KOPT-K1 (cell line): Measurements from ENCODE around the gene PPCS.

Experiments used
- H3K27ac ChIP-seq: fragments of 200-600 bp; sonication (generic); 2 replicates; pipeline ENCODE4 v1.5.1; 2016; ENCODE audit warnings: antibody characterized with exemption, mild to moderate bottlenecking, low read depth, low read length; ENCODE audit not compliant: poor library complexity, severe bottlenecking
- H3K36me3 ChIP-seq: fragments of 200-600 bp; sonication (generic); 2 replicates; pipeline ENCODE4 v1.5.1; 2017; ENCODE audit warnings: antibody characterized with exemption, mild to moderate bottlenecking, low read length, moderate library complexity; ENCODE audit not compliant: insufficient read depth
- H3K9me3 ChIP-seq: fragments of 200-600 bp; sonication (generic); 2 replicates; pipeline ENCODE4 v1.5.1; 2017; ENCODE audit warnings: antibody characterized with exemption, low read length, mild to moderate bottlenecking; ENCODE audit not compliant: insufficient read depth, poor library complexity, severe bottlenecking

PPCS gene

GRCh38 chr1:42432714-42433113 is 23.6 kb upstream of the PPCS start:
- no peaks in the 10 kb centered on the region for H3K9me3 ChIP-seq
- no peaks in the 10 kb centered on the region for H3K36me3 ChIP-seq
- no peak overlapping the region for H3K27ac ChIP-seq

GRCh38 chr1:42433369-42433768 is 23.0 kb upstream of the PPCS start:
- Histone ChIP-seq H3K9me3 (no peaks in the 10 kb centered on the region), H3K27ac (no peak overlapping the region), H3K36me3 (no peaks in the 10 kb centered on the region)

- H3K27ac ChIP-seq, result no peak overlapping the region
- no peaks in the 10 kb centered on the region for H3K9me3 ChIP-seq
- no peaks in the 10 kb centered on the region for H3K36me3 ChIP-seq
Observed at GRCh38 chr1:42434340-42434739, 22.0 kb upstream of the PPCS start.

- H3K27ac ChIP-seq, result no peak overlapping the region
- H3K36me3 ChIP-seq, result no peaks in the 10 kb centered on the region
- no peaks in the 10 kb centered on the region for H3K9me3 ChIP-seq
Observed at GRCh38 chr1:42439940-42440339, 16.4 kb upstream of the PPCS start.

GRCh38 chr1:42442662-42443061 is 13.7 kb upstream of the PPCS start:
- Histone ChIP-seq H3K9me3 (no peaks in the 10 kb centered on the region), H3K36me3 (no peaks in the 10 kb centered on the region), H3K27ac (no peak overlapping the region)

- no peak overlapping the region for H3K27ac ChIP-seq
- H3K36me3 ChIP-seq, result no peaks in the 10 kb centered on the region
- H3K9me3 ChIP-seq, result no peaks in the 10 kb centered on the region
Observed at GRCh38 chr1:42449256-42449655, 7.1 kb upstream of the PPCS start.

- Histone ChIP-seq H3K27ac (no peak overlapping the region), H3K36me3 (no peaks in the 10 kb centered on the region), H3K9me3 (no peaks in the 10 kb centered on the region)
Observed at GRCh38 chr1:42450061-42450460, 6.3 kb upstream of the PPCS start.

GRCh38 chr1:42453386-42453785 is 3.0 kb upstream of the PPCS start:
- H3K36me3 ChIP-seq, result peaks cover 8% of the 10 kb centered on the region
- no peak overlapping the region for H3K27ac ChIP-seq
- H3K9me3 ChIP-seq, result no peaks in the 10 kb centered on the region

- no peak overlapping the region for H3K27ac ChIP-seq
- H3K9me3 ChIP-seq, result no peaks in the 10 kb centered on the region
- H3K36me3 ChIP-seq, result peaks cover 18% of the 10 kb centered on the region
Observed at GRCh38 chr1:42454403-42454802, 1.9 kb upstream of the PPCS start.

- Histone ChIP-seq H3K36me3 (peaks cover 32% of the 10 kb centered on the region), H3K9me3 (no peaks in the 10 kb centered on the region), H3K27ac (peak overlapping the region; percentile 92)
Observed at GRCh38 chr1:42456754-42457089, 379 bp downstream of the PPCS start.

- no peak overlapping the region for H3K27ac ChIP-seq
- H3K36me3 ChIP-seq, result peaks cover 32% of the 10 kb centered on the region
- no peaks in the 10 kb centered on the region for H3K9me3 ChIP-seq
Observed at GRCh38 chr1:42461196-42461595, 4.9 kb downstream of the PPCS start.

- H3K9me3 ChIP-seq, result no peaks in the 10 kb centered on the region
- peaks cover 27% of the 10 kb centered on the region for H3K36me3 ChIP-seq
- H3K27ac ChIP-seq, result no peak within 1 kb of the TSS
Observed at GRCh38 chr1:42462828-42463763, 6.8 kb downstream of the PPCS start, which contains the start of gene CCDC30. Gene CCDC30, plus strand, starts transcription at chr1:42463286. Its CDS starts 17,266 bp downstream, at chr1:42480552.

GRCh38 chr1:42463921-42464320 is 7.6 kb downstream of the PPCS start:
- Histone ChIP-seq H3K9me3 (no peaks in the 10 kb centered on the region), H3K36me3 (peaks cover 19% of the 10 kb centered on the region), H3K27ac (no peak overlapping the region)

- no peaks in the 10 kb centered on the region for H3K9me3 ChIP-seq
- H3K27ac ChIP-seq, result no peak overlapping the region
- no peaks in the 10 kb centered on the region for H3K36me3 ChIP-seq
Observed at GRCh38 chr1:42466030-42466429, 9.7 kb downstream of the PPCS start.

- Histone ChIP-seq H3K9me3 (no peaks in the 10 kb centered on the region), H3K36me3 (no peaks in the 10 kb centered on the region), H3K27ac (no peak overlapping the region)
Observed at GRCh38 chr1:42469727-42470126, 13.4 kb downstream of the PPCS start.

GRCh38 chr1:42476605-42477004 is 20.3 kb downstream of the PPCS start:
- Histone ChIP-seq H3K27ac (no peak overlapping the region), H3K36me3 (no peaks in the 10 kb centered on the region), H3K9me3 (no peaks in the 10 kb centered on the region)
